ENCODE measurements around the gene HLA-E.
"Not testable (repeated sequence)": the region's sequence is repeated elsewhere in the genome, so short reads cannot be mapped to it uniquely, and the experiment has no call there.

HLA-E gene

DNA sequence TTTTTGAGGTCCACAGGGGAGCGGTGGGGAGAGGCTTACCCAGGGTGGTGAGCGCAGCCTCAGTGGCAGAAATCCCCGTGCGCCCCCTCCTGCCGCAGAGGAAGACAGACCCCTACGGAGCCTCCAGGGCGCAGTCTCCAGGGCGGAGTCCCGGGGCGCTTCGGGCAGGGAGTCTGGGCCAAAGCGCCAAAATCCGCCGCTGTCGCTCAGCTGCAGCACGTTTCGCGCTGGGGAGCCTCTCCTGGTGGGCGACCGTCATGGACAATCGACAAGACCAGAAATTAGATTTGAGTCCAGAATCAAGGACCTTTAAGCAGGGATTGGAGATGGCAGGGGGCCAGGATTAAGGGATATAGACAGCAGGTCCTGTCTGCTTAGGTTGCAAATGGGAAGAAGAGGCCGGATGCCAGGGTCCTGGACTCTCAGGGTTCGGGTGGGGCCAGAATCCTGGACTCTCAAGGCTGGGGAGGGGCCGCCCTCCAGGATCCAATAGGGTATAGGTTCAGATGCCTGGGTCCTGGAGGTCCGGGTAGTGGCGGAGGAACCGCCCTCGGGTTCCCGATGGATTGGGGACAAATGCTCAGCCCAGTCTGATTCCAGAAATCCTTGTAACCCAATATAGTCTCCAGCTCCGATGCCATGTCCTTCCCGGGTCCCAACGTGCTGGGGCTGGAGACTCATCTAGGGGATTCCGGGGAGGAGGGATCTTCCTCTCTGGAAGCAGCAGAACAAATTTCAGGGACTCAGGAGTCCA is 7.9 kb upstream of the HLA-E start:
- DNase-seq = no peak

DNA sequence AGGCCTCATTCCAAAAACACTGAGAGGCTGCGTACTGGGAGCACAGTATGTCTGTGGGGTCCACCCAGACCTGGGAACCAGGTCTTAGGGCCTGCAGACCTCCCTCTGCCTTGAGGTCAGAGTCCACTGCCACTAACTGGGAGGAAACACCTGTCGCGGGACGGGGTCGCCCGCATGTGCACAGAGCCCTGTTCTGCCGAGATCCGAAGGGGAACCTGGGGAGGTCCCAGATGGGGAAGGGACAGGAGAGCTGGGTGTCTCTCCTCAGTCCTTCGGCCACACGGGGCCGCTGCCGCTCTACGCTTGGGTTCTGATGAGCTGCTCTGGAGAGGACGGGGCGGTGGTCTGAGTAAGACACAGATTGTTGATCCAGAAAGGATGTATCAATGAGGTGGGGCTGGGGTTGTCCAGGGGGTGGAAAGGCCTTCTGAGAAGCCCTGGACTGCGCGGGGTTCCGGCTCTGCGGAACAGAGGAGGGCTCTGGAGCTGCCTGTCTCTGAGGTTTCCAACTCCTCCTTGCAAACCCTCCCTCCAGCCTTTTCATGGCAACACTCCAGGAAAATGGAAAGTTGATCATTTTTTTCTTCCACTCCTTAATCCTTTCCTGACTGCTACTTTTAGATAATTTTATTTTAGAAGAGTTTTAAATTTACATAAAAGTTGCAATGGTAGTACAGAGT is 7.2 kb upstream of the HLA-E start:
- DNase-seq = peak; percentile 88

DNA sequence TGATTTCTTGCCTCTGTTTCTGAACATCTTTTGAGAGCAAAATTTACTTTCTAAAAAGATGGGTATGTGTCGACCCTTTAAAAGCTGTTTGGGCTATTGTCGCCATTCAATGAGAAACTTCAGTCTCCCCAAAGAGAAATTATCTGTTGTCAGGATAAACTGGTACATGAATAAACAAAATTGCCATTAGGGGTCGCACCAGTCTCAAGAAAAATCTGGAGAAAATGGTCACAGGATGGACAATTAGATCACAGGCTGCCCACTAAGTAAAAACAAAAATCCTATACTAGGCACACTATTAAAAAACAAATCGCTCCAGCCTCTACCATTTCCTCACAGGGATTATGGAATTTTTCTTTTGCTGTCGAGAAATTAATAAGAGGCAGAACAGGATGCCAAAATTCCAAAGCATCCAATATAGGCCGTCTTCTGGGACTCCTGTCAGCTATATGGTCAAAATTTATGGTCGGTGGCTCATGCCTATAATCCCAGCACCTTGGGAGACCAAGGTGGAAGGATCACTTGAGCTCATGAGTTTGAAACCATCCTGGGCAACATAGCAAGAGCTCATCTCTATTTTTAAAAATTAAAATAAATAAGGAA is 5.5 kb upstream of the HLA-E start:
- DNase-seq = no peak

DNA sequence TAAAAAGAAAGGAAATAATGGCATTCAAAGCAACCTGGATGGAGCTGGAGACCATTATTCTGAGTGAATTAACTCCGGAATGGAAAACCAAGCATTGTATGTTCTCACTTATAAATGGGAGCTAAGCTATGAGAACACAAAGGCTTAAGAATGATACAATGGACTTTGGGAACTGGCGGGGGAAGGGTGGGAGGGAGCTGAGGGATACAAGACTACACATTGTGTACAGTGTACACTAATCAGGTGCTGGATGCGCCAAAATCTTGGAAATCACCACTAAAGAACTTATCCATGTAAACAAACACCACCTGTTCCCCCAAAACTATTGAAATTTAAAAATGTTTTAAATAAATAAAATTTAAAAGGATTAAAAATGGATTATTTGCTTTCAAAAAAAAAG is 4.1 kb upstream of the HLA-E start:
- DNase-seq = no peak

DNA sequence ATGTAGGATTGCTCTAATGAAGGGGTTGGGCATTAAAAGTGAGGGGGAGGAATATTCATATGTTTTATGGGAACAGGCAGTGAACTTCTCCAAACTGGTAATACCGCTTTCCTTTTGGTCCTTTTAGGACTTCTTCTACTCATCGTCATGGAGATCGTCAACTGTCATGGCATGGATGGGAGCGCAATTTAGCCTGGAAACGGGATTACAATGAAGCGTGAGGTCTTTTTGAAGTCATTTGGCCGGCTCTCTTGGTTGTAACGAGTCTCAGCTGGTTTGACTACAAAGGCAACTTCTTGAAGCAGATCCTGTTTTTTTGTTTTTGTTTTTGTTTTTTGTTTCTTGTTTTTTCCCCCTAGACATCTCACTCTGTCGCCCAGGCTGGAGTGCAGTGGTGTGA is 1.4 kb upstream of the HLA-E start:
- DNase-seq = no peak

DNA sequence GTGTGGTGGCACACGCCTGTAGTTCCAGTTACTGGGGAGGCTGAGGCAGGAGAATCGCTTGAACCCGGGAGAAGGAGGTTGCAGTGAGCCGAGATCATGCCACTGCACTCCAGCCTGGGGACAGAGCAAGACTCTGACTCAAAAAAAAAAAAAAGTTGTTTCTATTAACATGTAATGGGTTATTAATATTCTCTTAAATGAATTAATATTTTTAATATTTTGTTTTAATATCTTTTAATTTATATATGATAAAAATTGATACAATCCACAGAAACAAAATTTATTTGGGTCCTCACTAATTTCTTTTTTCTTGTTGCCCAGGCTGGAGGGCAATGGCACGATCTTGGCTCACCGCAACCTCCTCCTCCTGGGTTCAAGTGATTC is 620 bp upstream of the HLA-E start:
- not testable (repeated sequence) for DNase-seq

DNA sequence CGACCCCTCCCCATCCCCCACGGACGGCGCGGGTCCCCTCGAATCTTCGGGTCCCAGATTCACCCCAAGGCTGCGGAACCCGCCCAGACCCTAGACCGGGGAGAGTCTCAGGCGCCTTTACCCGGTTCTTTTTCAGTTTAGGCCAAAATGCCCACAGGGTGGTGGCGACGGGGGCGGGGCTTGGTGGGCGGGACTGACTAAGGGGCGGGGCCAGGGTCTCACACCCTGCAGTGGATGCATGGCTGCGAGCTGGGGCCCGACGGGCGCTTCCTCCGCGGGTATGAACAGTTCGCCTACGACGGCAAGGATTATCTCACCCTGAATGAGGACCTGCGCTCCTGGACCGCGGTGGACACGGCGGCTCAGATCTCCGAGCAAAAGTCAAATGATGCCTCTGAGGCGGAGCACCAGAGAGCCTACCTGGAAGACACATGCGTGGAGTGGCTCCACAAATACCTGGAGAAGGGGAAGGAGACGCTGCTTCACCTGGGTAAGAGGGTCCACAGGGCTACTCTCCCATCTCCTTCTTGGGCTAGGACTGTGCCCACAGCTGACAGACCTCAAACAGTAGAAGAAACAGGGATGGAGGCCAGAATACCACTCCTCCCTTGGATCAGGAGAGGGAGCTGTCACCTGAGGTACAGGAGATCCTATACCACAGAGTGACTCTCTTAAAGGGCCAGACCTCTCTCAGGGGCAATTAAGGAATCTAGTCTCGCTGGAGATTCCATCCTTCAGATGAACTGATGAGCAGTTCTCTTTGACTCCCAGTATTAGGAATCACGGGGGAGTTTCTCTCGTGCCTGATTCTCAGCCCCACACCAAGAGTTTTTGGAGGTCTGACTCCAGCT is 942 bp downstream of the HLA-E start:
- DNase-seq = peak; percentile 87

DNA sequence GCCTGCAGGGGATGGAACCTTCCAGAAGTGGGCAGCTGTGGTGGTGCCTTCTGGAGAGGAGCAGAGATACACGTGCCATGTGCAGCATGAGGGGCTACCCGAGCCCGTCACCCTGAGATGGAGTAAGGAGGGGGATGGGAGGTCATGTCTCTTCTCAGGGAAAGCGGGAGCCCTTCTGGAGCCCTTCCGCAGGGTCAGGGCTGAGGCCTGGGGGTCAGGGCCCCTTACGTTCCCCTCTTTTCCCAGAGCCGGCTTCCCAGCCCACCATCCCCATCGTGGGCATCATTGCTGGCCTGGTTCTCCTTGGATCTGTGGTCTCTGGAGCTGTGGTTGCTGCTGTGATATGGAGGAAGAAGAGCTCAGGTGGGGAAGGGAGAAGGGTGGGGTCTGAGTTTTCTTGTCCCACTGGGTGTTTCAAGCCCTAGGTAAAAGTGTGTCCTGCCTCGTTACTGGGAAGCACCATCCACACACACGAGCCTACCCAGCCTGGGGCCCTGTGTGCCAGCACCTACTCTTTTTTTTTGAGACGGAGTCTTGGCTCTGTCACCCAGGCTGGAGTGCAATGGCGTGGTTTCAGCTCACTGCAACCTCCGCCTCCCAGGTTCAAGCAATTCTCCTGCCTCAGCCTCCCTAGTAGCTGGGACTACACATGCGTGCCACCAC is 2.1 kb downstream of the HLA-E start:
- not testable (repeated sequence) for DNase-seq

DNA sequence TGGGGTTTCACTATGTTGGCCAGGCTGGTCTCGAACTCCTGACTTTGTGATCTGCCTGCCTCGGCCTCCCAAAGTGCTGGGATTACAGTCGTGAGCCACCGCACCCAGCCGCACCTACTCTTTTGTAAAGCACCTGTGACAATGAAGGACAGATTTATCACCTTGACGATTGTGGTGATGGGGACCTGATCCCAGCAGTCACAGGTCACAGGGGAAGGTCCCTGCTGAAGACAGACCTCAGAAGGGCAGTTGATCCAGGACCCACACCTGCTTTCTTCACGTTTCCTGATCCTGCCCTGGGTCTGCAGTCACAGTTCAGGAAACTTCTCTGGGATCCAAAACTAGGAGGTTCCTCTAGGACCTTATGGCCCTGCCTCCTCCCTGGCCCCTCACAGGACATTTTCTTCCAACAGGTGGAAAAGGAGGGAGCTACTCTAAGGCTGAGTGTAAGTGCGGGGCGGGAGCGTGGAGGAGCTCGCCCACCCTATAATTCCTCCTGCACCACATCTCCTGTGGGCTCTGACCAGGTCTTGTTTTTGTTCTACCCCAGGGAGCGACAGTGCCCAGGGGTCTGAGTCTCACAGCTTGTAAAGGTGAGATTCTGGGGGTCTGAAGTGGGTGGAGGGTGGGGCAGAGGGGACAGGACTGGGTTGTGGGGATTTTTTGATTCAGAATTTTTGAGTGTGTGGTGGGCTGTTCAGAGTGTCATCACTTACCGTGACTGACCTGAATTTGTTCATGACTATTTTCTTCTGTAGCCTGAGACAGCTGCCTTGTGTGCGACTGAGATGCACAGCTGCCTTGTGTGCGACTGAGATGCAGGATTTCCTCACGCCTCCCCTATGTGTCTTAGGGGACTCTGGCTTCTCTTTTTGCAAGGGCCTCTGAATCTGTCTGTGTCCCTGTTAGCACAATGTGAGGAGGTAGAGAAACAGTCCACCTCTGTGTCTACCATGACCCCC is 3.0 kb downstream of the HLA-E start:
- DNase-seq = no peak

DNA sequence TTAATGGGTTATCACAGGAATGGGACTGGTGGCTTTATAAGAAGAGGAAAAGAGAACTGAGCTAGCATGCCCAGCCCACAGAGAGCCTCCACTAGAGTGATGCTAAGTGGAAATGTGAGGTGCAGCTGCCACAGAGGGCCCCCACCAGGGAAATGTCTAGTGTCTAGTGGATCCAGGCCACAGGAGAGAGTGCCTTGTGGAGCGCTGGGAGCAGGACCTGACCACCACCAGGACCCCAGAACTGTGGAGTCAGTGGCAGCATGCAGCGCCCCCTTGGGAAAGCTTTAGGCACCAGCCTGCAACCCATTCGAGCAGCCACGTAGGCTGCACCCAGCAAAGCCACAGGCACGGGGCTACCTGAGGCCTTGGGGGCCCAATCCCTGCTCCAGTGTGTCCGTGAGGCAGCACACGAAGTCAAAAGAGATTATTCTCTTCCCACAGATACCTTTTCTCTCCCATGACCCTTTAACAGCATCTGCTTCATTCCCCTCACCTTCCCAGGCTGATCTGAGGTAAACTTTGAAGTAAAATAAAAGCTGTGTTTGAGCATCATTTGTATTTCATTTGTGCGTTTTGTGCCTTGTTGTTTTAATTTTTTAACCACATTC is 4.4 kb downstream of the HLA-E start:
- DNase-seq = peak; percentile 61

DNA sequence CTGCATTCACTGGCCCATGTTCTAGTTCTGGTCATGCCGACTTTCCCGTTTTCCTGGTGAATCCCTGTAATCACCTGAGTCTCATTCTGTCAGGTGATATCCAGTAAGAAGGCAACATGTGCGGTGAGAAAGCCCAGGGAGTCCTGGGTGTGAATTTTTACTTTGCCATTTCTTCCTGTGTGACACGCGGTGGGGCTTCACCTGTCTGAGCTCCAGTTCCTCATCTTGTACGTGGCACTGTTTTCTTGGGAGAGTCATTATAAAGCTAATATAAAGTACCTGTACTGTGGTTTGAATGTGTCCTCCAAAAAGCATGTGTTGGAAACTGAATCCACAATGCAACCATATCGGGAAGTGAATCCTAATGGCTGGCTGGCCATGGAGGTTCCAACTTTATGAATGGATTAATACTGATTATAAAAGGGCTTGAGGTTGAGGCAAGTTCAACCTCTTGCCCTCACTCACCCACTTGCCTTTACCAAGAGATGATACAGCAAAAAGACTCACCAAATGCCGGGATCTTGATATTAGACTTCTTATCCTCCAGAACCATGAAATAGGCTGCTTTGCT is 5.1 kb downstream of the HLA-E start:
- DNase-seq = peak; percentile 38

DNA sequence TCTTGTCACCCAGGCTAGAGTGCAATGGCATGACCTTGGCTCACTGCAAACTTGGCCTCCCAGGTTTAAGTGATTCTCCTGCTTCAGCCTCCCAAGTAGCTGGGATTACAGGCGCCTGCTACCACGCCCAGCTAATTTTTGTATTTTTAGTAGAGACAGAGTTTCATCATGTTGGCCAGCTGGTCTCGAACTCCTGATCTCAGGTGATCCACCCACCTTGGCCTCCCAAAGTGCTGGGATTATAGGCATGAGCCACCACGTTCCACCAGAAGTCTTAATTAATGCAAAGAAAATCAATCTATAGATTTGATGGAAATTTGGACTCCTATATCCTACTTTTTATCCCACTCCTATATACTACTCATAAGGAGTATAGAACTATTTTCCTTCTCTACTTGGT is 5.8 kb downstream of the HLA-E start:
- not testable (repeated sequence) for DNase-seq

DNA sequence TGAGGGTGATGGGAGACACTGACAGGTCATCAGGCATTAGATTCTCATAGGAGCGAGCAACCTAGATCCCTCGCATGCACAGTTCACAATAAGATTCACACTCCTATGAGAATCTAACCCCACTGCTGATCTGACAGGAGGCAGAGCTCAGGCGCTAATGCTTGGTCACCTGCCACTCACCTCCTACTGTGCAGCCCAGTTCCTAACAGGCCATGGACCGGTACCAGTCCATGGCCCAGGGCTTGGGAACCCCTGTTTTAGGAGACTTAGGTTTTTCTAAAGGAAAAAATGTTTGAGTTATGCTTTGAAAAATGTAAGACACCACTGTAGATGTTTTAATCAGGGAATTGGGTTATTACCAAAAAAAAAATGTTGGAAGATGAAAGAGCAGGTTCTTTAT is 6.7 kb downstream of the HLA-E start:
- DNase-seq = no peak

DNA sequence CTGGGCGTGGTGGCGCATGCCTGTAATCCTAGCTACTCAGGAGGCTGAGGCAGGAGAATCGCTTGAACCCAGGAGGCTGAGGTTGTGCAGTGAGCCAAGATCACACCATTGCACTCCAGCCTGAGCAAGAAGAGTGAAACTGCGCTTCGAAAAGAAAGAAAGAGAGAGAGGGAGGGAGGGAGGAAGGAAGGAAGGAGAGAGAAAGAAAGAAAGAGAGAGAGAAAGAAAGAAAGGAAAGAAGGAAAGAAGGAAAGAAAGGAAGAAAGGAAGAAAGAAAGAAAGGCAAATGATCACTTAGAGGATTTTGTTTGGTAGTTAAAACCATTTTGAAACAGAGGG is 7.9 kb downstream of the HLA-E start:
- DNase-seq = not testable (repeated sequence)

DNA sequence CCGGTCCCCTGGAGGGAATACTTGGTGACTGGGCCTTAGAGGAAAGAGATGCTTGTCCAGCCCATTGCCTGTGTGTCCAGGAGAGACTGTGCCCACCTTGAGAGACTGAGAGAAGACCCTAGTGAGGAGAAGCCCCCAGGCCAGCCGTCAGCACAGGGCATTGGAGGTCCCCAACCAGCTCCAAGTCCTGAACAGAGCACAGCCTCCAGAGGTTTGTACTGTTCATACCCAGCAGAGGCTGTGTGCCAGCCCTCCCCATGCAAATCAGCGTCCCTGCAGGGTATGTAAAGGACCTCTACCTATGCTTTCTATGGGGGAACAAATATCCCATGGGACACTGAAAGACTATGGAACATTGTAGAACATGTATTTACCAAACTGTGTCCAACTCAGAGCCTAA is 8.4 kb downstream of the HLA-E start:
- DNase-seq = no peak

DNA sequence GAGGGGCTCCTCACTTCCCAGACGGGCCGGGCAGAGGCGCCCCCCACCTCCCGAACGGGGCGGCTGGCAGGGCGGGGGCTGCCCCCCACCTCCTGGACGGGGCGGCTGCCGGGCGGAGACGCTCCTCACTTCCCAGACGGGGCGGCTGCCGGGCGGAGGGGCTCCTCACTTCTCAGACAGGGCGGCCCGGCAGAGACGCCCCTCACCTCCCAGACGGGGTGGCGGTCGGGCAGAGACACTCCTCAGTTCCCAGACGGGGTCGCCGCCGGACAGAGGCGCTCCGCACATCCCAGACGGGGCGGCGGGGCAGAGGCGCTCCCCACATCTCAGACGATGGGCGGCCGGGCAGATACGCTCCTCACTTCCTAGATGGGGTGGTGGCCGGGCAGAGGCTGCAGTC is 9.4 kb downstream of the HLA-E start:
- not testable (repeated sequence) for DNase-seq

DNA sequence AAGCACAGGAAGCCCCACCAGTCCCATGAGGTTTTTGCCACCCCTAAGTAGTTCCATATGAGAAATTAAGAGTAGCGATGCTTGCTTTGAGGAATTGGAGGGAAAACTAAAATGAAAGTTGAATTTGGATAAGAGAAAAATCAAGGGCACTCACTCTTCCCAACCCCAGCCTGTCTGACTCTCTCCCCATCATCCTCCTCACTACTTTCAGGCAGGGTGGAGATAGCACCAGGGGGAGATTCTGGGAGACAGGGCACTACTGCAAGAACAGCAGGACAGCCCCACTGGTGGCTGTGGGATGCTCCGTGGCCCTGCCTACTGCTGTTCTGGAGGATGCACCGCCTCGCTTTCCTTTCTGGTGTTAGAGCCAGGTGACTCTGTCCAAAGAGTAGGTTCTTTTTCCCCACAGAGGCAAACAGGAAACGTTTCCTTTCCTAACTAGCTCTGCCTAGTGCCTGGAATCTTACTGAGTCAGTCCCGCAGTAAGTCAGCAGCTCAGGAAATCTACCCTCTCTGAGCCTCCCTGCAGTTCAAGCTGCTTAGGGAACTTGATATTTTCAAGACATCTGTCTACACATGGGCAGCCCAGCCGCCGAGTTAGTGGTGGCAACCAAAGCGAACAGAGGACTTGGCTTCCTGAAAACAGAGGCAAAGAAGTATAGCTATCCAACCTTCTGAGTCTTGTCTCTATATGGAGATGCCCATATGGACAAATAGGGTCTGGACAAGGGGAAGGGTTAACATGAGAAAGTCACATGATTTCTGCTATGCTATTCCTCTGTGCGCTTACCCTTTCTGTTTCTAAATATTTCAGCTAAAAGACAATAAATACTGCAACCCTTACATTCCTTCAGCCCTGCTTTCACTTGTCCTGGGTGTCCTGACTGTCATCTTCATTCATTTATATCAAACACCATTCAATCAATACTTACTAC is 11.4 kb downstream of the HLA-E start:
- no peak for DNase-seq

DNA sequence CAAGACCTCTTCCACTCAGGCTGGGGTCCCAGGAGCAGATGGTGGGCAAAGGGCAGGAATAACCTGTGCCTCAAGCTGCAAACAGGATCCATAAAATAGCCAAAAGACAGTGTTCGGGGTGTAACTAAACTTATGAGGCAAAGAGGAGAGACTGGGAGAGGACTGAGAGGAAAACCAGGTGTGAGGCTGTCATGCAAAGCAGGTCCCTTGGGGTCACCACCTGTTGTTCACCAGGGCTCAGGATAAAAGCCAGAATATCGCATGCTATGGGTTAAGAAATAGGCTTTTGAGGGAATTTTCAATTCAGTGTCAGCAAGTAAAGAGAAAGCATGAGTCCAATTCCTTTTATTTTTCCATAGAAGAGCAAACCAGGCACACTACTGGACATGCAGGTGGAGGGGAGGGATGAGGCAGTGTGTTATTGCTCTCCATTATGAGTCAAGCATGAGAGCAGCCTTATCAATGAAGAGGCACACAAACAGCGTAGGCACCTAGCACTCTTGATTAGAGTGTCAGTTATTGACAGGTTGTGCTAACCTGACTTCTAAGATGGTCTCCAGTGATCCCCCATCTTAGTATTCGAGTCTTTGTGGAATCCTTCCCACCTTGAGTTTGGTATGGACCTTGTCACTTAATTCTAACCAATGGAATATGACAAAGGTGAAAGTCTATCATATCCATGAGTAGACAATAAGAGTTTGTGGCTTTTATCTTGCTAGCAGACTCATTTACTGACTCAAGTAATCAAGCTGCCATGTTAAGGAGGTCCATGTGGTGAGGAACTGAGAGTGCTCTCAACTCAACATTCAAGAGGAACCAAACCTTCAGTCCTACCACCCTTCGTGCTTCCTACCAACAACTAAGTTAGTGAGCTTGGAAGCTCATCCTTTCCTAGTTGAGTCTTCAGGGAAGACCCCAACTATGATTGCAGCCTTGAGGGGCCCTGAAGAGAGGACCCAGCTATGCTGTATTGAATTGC is 18.8 kb downstream of the HLA-E start:
- DNase-seq = no peak

Measured in stimulated activated CD4-positive, alpha-beta T cell treated with anti-CD3 and anti-CD28 coated beads, Interleukin-4, amount 100 ng/mL, for 1 hour (primary cell).